NCI-H1436 (cell line): ENCODE measurements around the gene NMUR2.

Experiments
- DNase-seq: peaks from one replicate; lab custom pipeline; 2025; lab: John Stamatoyannopoulos, UW

NMUR2 gene, protein sequence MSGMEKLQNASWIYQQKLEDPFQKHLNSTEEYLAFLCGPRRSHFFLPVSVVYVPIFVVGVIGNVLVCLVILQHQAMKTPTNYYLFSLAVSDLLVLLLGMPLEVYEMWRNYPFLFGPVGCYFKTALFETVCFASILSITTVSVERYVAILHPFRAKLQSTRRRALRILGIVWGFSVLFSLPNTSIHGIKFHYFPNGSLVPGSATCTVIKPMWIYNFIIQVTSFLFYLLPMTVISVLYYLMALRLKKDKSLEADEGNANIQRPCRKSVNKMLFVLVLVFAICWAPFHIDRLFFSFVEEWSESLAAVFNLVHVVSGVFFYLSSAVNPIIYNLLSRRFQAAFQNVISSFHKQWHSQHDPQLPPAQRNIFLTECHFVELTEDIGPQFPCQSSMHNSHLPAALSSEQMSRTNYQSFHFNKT

DNA sequence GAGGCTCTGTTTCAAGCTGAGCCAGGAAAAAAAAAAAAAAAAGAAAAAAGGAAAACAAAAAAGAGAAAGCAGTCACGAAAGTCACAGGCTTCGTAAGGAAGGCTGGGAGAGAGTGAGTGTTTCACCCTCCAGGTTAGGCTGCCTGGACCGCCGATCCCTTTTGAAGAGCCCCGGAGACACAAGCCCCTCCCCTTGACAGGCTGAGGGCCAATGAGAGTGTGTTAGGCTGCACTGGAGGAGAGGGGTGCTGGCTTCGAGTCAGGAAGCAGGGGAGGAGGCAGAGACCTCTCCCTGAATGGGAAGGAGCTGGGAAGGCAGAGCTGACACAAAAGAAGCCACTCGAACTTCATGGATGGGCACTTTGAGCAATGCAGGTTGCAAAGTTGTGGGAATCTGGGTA is at the start of gene NMUR2:
Gene NMUR2 (minus strand): TSS at position 135 of the 400 bp plus-strand sequence. CDS start 166 bp downstream, outside the sequence.
- DNase-seq: peak; percentile 71

DNA sequence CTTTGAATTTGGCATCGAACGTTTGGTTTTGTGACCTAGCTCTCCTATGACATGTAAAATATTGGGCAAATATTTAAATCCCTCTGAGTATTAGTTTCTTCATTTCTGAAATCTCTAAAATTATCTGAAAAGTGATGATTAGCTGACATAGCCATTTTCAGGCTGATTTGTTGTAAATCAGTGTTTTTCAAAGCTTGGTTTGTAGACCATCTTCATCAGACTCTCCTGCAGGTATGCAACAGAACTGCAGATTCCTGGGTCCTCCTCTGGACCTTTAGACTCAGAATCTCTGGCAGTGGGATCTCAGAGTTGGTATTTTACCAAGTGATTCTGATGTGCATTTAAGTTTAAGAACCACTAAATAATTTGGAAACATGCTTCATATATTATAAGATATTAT is 38.9 kb upstream of the NMUR2 start:
- no peak for DNase-seq

DNA sequence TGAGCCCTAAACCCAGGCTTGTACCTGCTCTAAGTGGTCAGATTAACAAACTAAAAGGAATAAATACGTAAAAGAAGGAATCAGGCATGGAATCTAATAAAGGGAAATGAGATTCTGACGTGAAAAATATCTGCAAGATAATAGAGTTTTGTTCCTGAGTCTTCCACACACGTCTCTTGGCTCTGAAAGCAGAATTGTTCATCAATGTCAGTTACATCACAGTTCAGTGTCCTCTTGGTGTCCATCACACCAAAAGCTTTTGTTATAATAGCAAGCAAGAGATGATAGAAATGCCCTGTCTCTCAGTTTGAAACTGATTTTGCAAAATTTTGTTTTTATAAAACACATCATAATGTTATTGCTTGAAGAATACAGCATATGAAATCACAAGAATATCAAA is 34.7 kb upstream of the NMUR2 start:
- DNase-seq: no peak

DNA sequence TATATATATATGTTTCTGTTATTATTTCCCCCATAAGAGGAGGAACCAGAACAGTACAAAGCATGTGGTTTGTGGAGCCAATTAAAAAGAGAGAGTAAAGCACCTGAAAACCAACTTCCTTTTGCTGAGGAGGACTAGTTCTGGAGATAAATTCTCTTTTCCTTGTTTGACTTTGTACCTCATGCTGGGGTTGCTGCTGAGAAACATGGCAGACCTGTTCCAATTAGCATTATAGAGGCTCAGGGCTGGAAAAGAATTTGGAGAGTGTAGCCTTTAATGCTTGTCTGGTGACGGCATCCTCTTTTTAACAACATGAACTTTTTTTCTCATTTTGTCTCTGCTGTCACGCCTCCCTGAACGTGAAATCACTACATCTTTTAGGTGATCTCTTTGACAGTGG is 32.8 kb upstream of the NMUR2 start:
- no peak for DNase-seq

DNA sequence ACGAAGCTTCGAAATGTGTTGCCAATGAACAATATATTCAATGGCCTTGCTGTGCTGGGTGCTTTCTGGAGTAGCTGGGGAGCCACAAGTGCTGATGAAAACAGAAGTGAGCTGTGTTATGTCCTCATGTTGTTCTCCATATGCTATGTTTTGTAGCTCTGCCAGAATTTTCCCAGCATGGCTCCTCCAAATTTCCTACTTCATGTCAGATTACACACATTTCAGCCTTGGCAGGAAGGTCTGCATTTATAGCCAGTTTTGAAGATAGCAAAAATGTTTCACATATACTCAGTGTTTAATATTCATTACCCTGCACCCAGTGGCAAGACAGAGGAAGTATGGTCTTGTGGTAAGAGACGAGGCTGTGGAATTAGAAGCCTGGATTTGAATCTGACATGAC is 22.6 kb upstream of the NMUR2 start:
- DNase-seq: no peak

DNA sequence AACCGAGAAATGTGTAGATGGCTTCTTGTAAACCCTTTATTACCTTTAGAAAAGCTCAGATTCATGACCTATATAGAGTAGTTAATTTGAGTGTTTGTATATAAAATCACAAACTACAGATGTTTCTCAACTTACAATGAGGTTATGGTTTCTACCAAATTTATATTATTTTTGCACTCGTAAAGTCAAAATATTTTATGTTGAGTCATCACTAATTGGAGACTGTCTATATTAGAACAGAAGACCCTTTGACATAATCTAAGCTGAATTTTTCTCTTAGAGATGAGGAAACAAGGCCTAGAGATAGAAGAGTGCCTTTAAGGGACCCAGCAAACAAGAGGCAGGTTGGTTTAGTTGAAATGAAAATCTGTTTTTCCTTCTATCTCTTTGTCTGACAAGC is 20.0 kb upstream of the NMUR2 start:
- DNase-seq: no peak

DNA sequence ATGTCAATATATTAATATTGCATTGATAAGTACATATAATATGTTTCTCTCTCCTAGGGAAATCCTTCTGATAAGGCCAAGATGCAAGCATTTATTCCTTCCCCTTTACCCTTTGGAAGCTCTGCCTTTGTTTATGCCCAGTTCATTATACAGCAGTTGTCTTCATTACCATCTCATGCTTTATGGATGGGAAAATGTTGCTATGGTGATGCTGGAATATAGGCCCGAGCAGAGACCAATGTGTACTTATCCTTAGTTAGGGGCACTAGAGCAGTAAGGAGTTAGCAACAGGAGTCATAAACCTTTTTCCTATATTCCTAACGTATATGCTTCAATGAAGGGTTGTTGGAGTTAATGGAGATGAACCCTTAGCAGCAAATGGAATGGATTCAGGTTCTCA is 19.4 kb upstream of the NMUR2 start:
- DNase-seq: no peak

DNA sequence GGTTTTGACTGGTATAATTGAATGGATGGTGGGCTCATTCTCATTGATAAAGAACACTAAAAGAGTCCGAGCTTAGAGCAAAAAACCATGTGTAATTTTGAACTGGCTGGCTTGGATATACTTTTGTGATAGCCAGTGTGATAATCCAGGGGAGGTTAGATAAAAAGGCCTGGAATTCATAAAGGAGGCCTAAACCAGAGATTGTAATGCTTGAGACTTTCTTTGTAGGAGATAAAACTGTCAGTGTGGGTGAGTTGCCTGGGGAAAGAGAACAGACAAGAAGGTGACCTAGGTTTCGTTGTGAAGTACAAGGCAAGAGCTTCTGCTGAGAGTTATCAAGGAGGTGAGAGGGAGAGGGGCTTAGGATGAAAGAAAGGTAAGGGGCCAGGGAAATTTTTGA is 17.0 kb upstream of the NMUR2 start:
- DNase-seq: no peak

DNA sequence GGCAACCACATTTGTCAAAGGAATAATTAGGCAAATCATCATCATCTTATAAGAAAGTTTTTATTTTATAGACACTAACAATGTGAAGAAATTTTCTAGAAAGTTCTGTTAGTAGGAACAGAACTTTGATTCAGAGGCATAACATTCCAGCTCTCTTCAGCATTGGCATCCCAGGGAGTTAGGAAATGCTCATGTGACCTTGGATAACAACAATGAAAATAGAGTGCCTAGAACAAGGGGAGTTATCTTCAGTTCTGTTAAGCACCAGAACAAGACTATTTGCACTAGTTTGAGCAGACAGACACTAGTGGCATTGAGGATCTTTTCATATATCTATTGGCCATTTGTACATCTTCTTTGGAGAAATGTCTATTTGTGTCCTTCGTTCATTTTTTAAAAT is 7.0 kb upstream of the NMUR2 start:
- DNase-seq: no peak

DNA sequence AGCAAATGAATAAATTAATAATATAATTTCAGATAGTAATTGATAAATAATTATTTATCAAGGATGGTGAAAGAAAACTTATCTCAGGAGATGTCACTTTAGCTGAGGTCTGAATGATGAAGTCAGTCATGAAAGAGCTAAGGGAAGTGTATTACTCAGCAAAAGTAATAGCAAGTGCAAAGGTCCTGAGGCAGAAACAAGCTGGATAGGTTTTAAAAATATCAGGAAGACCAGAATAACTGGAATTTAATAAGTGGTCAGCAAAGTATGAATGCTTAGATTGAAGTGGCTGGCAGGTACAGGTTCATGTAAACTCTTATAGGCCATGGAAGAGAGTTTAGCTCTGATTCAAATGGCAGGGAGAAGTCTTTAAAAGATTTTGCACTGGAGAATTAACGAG is 1.0 kb upstream of the NMUR2 start:
- DNase-seq: no peak

DNA sequence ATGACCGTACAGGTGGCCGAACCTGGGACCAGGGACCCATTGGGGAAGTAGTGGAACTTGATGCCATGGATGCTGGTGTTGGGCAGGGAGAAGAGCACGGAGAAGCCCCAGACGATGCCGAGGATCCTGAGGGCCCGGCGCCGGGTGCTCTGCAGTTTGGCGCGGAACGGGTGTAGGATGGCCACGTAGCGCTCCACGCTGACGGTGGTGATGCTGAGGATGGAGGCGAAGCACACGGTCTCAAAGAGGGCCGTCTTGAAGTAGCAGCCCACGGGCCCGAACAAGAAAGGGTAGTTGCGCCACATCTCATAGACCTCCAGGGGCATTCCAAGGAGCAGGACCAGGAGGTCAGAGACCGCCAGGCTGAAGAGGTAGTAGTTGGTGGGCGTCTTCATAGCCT is 585 bp downstream of the NMUR2 start:
- DNase-seq: no peak

DNA sequence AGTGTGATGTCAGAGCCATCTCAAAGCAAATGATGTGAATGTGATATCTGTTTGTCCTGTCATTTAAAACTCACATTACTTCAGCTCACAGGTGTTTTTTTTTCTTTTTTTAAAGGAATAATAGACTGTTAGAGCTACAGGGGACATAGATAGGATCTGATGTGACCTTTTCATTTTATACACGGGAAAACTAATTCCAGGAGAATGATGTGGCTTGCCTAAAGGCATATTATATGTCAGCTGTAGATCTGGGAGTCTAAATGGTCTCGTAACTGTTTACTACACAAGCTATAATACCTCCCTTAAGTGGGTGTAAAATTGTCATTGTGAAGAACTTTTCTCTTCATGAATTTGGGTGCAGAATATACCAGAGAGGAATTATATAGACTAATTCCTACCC is 2.0 kb downstream of the NMUR2 start:
- no peak for DNase-seq

DNA sequence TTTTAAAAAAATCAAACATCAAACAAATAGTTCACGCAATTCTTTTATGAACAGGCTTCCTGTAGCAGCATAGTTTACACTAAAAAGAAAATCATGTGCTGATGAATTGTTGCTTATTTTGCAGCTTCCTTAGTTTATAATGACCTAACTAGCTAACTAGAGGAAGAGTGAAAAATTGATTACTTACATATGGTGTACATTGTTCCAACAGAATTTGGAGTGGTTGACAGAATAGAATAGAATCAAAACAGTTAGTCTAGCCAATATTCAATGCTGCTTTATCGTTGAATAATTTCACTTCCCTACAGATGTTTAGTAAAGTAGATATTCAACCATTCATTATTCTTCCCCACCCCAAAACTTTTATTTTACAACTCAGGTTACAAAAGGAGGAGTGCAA is 4.2 kb downstream of the NMUR2 start:
- no peak for DNase-seq

DNA sequence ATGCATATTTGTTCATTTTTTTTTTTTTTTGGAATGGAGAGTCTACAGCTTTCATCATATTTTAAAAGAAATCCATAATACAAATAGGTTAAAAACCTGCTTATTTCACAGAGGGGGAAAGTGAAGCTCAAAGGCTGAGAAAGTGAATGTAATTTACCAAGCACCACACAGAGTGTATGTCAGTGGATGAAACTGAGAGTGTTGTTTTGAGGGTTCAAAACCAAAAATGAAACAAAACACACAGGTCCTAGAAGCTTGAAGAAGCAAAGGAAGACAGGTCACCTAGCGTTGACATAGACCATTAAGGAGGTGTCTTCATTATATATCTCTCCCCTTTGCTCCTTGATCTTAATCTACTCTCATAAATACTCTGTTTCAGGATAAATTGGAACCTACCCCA is 7.5 kb downstream of the NMUR2 start:
- no peak for DNase-seq

DNA sequence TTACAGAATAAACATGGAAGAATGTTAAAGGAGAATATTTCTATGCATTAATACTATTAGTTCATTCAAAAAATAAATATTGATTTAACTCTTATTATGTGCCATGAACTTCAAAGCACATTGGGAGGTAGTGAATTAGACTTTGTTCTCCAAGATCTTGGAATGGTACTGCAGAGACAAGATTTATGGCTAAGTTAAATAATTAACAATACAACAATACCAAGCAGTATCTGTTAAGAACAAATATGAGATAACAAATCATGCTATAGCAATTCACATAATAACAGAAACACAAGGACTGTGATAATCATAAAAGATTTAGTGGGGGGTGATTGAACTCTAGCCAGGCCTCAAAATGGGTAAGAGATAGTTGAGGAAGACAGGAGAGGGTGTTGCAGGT is 11.6 kb downstream of the NMUR2 start:
- no peak for DNase-seq

DNA sequence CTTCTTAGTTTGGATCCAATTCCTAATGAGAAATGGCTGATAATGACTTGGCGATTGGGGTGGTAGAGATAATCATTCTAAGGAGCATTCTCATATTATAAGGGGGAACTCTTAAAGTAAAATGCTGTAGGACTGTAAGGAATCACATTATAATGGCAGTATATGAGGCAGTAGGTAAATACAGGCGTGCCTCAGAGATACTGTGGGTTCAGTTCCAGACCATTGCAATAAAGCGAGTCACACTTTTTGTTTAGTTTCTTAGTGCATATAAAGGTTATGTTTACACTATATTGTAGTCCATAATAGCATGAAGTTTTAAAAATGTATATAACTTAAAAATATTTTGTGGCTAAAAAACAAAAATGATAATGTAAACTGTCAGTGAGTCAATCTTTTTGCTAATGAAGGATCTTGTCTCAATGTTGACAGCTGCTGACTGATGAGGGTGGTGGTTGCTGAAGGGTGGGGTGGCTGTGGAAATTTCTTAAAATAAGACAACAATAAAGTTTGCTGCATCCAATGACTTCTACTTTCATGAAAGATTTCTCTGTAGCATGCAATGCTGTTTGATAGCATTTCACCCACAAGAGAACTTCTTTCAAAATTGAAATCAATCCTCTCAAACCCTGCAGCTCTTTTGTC is 15.8 kb downstream of the NMUR2 start:
- DNase-seq: no peak

DNA sequence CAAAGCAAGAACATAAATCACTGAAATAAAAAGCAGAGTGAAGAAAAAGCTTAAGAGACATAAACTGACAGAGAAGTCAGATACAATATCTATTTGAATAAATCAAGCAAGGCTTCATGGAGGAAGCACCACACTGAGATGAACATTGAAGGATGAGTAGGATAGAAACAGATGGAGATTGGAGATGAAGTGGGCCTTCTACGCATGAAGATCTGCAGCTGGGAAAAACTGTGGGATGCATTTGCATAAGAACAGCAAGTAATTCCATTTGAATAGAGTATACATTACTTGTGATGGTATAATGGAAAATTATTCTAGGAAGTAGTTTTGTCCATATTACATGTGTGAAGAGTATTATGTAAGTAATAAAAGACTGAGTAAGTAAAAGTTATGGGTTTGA is 16.5 kb downstream of the NMUR2 start:
- no peak for DNase-seq

DNA sequence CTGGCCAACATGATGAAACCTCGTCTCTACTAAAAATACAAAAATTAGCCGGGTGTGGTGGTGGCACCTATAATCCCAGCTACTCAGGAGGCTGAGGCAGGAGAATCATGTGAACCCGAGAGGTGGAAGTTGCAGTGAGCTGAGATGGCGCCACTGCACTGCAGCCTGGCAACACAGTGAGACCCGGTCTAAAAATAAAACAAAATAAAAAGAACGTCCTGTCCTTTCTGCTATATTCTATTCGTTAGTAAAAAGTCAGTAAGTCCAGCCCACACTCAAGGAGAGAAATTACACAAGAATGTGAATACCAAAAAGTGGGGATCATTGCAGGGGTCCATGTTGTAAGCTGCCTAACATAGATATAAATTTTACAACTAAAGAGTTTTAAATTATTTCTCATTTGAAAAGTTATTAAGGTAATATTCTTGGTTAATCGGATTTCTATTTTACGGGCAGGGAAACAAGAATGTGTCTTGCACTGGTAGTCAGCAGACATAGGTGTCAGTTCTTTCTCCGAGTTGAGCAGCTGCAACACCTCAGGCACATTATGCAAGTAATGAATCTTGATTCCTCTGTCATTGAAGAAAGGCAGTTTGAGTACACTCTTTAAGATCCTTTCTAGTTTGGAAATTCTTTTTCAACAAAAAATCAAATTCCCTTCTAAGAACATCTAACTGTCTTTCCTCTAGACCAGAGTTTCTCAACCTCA is 24.5 kb downstream of the NMUR2 start:
- no peak for DNase-seq

DNA sequence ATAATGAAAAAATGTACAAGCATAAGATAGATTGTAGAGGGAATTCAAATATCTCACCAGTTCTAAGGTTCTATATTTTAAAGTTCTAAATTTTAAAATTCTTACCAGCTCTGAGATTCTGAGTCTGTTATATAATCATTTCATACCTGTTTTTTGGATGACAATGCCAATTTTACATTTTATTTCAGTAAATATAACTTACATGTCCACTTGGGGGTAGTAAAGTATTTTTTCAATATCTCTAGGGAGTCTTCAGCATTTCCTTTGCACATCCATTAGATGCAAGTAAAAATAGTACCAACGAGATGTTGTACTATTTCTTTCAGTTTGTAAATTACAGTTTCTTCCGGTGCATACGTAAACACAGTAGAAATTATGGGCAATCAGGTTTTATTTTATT is 25.7 kb downstream of the NMUR2 start:
- no peak for DNase-seq

DNA sequence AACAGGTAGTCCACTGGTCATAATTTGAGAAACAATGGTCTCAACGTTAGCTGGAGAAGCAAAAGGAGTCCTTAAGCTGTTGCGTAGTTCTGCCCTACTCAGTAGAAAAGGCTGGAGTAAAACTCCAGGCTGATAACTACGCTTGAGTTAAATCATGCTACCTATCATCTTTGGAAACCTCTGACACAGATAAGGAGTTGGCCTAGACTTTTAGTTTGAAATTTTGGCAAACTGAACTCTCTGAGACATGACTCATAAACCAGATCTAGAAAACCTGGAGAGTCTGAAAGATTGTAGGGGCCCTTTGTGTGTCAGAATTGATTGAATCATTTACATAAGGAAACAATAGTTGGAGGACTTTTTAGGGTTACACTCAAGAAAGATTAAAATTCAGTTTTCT is 26.3 kb downstream of the NMUR2 start:
- DNase-seq: no peak

DNA sequence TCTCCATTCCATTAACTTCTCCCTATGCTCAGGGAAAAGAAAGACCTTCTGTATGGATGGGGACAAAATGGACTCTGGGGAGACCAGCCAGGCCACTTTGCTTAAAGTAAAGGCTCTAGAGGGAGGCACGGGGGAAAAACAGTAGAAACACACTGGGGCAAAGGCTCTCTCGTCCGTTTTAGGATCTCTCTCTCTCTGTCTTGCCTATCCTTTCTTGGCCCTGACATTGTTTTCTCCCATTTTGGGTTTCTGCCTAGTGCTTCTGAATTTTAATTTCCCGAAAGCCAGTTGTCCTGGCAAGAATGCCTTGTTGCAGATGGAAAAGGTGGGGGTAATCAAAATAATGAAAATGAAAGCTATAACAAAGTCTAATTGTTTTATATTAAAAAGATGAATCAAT is 28.2 kb downstream of the NMUR2 start:
- DNase-seq: no peak

DNA sequence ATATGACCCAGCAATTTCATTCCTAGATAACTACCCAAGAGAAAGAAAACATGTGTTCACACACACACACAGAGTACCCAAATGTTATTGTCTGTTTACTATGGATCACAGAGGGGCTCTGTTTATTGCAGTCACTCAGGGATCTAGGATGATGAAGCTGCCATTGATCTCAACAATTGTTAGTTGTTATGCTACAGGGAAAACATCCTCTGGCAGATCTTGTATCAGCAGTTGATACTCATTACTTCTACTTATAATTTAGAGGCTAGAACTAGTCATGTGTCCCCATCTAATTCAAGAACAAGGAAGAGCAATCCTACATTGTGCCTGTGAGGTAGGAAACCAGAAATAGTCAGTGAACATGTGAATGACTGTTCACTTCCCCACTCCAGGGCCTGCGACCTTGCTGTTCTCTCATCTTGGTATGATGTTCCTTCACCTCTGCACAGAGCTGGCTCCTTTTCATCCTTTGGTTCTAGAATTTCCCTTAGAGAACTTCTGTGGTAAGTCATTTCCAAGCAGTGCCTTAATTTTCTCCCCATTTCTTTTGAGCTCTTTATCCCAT is 30.3 kb downstream of the NMUR2 start:
- no peak for DNase-seq

DNA sequence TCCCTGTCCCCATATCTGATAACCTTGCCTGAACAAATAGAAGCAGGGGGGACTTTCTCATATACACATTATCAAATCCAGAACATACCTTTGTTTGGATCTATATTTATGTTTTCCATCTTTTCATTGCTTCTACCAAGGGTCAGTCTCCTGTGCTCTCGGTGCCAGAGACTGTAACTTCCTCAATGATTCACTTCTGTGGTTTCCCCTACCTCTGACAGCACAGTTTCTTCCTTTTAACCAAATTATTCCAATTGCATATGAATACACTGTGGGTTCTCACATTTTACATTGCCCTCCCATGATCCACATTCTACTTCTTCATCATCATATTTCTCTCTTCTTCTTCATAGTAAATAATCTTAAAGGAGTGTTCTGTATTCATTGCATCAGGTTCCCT is 32.2 kb downstream of the NMUR2 start:
- DNase-seq: no peak
